RWPE2 (cell line): ENCODE measurements around the gene NAA80.

Experiments
- ATAC-seq: fragments of 200-7000 bp; cut with Tn5 transposase; 3 replicates; pipeline ENCODE4 v1.9.1; 2021; ENCODE audit warnings: low read depth
- DNase-seq: peaks from one replicate; pipeline ENCODE4 v3.0.0-alpha.2; 2020; ENCODE audit warnings: low spot score
- H3K27ac ChIP-seq: fragments of 450-650 bp; 2 replicates; pipeline ENCODE4 v1.5.1; 2017; ENCODE audit warnings: mild to moderate bottlenecking; ENCODE audit not compliant: poor library complexity, severe bottlenecking
- H3K27me3 ChIP-seq: fragments of 250-450 bp; sonication (Bioruptor Pico); 2 replicates; pipeline ENCODE4 v1.5.1; 2021; ENCODE audit warnings: mild to moderate bottlenecking, moderate library complexity; ENCODE audit not compliant: insufficient read depth, poor library complexity, severe bottlenecking
- H3K36me3 ChIP-seq: fragments of 250-450 bp; sonication (Bioruptor Pico); 2 replicates; pipeline ENCODE4 v1.5.1; 2020; ENCODE audit warnings: low read depth, mild to moderate bottlenecking, moderate library complexity
- H3K4me1 ChIP-seq: fragments of 250-450 bp; sonication (Bioruptor Pico); 2 replicates; pipeline ENCODE4 v1.5.1; 2021; ENCODE audit warnings: mild to moderate bottlenecking, moderate library complexity; ENCODE audit not compliant: insufficient read depth, poor library complexity, severe bottlenecking
- H3K4me3 ChIP-seq: fragments of 250-450 bp; sonication (Bioruptor Pico); 2 replicates; pipeline ENCODE4 v1.5.1; 2021; ENCODE audit warnings: mild to moderate bottlenecking, moderate library complexity; ENCODE audit not compliant: severe bottlenecking
- H3K9me3 ChIP-seq: fragments of 250-450 bp; sonication (Bioruptor Pico); 2 replicates; pipeline ENCODE4 v1.5.1; 2021; ENCODE audit warnings: mild to moderate bottlenecking, moderate library complexity; ENCODE audit not compliant: severe bottlenecking
- TF ChIP-seq, protein P1 (sequence below): fragments of 450-650 bp; IDR thresholded peaks from one replicate; pipeline ENCODE4 v1.5.1; 2017; ENCODE audit warnings: mild to moderate bottlenecking, moderate library complexity; ENCODE audit not compliant: poor library complexity, severe bottlenecking

Gene NAA80

DNA sequence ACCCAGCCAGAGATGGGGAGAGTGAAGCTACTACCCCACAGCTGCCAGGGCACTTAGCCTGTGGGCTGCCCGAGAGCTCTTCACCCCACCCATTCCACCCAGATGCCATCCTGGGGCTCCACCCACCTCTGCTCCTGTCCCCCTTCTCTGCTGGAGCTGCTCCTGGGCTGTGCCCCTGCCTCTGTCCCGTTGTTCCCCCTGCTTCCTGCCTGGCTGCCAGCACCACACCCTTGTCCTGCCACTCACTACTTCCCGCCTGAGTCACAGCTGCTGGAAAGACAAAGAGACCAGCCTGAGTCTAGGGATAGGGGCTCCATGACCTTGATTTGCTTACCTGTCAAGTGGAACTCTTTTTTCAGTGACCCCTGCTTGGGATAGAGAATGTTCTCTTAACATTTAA is 50.8 kb downstream of the NAA80 start:
- ATAC-seq (peak; percentile 20; the same call in 2 of the 3 replicates), DNase-seq (no peak)
- H3K27me3 ChIP-seq = no peaks in the 10 kb centered on the region
- TF ChIP-seq, protein P1, sequence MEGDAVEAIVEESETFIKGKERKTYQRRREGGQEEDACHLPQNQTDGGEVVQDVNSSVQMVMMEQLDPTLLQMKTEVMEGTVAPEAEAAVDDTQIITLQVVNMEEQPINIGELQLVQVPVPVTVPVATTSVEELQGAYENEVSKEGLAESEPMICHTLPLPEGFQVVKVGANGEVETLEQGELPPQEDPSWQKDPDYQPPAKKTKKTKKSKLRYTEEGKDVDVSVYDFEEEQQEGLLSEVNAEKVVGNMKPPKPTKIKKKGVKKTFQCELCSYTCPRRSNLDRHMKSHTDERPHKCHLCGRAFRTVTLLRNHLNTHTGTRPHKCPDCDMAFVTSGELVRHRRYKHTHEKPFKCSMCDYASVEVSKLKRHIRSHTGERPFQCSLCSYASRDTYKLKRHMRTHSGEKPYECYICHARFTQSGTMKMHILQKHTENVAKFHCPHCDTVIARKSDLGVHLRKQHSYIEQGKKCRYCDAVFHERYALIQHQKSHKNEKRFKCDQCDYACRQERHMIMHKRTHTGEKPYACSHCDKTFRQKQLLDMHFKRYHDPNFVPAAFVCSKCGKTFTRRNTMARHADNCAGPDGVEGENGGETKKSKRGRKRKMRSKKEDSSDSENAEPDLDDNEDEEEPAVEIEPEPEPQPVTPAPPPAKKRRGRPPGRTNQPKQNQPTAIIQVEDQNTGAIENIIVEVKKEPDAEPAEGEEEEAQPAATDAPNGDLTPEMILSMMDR = no peak
- H3K4me1 ChIP-seq = peaks cover 47% of the 10 kb centered on the region
- no peak overlapping the region for H3K4me3 ChIP-seq
- H3K9me3 ChIP-seq = no peaks in the 10 kb centered on the region
- H3K27ac ChIP-seq = peak overlapping the region; percentile 93
- peaks cover 50% of the 10 kb centered on the region for H3K36me3 ChIP-seq

DNA sequence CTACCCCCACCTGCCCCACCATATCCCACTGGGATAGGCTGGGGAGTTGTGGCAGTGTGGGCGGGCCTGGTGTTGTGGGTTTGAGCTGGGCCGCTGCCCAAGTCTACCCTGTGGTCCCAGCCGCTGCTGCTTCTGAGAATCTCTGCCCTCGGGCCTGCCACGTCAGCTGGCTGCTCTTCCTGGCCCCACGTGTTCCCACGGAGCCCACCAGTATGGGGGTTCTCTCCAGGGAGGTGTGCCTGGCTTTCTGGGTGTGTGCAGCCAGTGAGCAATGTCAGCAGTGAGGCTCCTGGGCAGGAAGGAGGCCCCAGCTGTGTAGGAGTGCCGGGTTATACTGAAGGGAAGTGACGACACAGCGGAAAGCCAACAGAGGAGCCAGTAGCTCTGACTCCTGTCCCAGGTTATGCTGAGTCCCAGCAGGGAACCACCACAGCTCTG is 52.7 kb downstream of the NAA80 start:
- H3K27me3 ChIP-seq = no peaks in the 10 kb centered on the region
- no peaks in the 10 kb centered on the region for H3K9me3 ChIP-seq
- H3K4me1 ChIP-seq = peaks cover 39% of the 10 kb centered on the region
- TF ChIP-seq, protein P1 = peak; percentile 82
- H3K36me3 ChIP-seq = peaks cover 33% of the 10 kb centered on the region
- DNase-seq (peak; percentile 97), ATAC-seq (peak; percentile 80)
- no peak overlapping the region for H3K4me3 ChIP-seq
- peak overlapping the region; percentile 93 for H3K27ac ChIP-seq
